ENCODE results near the gene STAT4.
"Not testable (repeated sequence)": the region's sequence is repeated elsewhere in the genome, so short reads cannot be mapped to it uniquely, and the experiment has no call there.

Gene STAT4

GRCh38 chr2:190996338-190996946 is 154.4 kb downstream of the STAT4 start:
- DNase-seq (ENCODE audit: low read depth in 2 of 2) = no peak

- not testable (repeated sequence) for DNase-seq (ENCODE audit: low read depth in 2 of 2)
Measured at GRCh38 chr2:190995315-190995714, 155.5 kb downstream of the STAT4 start.

GRCh38 chr2:190994148-190994547 is 156.6 kb downstream of the STAT4 start:
- no peak for DNase-seq (ENCODE audit: low read depth in 2 of 2)

- no peak for DNase-seq (ENCODE audit: low read depth in 2 of 2)
Measured at GRCh38 chr2:190993292-190993643, 157.5 kb downstream of the STAT4 start.

- DNase-seq (ENCODE audit: low read depth in 2 of 2) = no peak
Measured at GRCh38 chr2:190990132-190990531, 160.7 kb downstream of the STAT4 start.

- DNase-seq (ENCODE audit: low read depth in 2 of 2) = no peak
Measured at GRCh38 chr2:190988910-190989309, 161.9 kb downstream of the STAT4 start.

GRCh38 chr2:190987938-190988337 is 162.9 kb downstream of the STAT4 start:
- no peak for DNase-seq (ENCODE audit: low read depth in 2 of 2)

GRCh38 chr2:190987116-190987515 is 163.7 kb downstream of the STAT4 start:
- no peak for DNase-seq (ENCODE audit: low read depth in 2 of 2)

- DNase-seq (ENCODE audit: low read depth in 2 of 2) = no peak
Measured at GRCh38 chr2:190986221-190986953, 164.4 kb downstream of the STAT4 start.

- DNase-seq (ENCODE audit: low read depth in 2 of 2) = no peak
Measured at GRCh38 chr2:190984595-190984994, 166.2 kb downstream of the STAT4 start.

DNA sequence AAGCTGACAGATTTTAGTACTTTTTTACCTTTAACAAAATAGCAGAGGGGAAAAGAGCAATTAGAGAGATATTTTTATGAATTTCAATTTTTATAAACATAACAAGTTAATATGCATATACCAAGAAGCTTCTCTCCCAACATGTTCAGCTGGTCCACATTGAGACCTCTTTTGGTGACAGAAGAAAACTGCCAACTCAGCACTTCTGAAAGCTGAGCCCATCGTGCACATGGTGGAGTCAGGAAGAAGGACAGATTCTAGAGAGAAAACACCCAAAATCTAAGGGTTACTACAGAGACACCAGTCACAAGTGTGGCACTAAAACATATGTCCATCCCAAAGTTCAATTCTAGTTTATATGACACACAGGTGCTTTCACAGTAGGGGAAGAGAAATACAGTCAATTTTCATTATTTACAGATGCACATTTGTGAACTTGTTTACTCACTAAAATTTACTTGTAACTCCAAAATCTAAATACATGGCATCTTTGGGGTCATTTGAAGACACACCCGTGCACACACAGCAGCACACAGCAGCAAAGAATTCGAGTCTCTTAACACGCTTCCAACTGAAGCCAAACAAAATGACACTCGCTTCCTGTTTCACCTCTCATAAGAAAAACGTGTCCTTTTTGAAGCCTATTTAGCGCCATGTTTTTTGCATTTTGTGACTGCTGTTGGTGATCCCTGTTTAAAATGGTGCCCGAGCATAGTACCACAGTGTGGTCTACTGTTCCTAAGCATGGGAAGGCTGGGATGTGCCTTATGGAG is 168.3 kb downstream of the STAT4 start:
- DNase-seq (ENCODE audit: low read depth in 2 of 2) = no peak

DNA sequence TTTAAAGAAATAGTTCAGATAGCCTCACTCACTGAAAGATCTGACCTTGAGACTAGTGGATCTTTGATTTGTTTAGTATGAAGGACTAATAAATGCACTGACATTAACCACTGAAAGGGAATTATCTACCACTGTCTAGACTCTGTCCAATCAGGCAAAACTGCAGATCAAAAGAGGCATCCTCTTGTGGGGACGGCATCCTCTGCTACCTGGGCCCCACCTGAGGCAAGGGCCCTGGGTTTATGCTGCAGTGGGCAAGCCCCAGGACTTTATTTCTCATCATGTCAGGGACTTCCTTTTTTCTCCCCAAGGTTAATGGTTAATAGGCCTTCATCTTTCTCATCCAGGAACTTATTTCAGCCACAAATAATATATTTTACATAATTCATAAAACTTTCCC is 169.1 kb downstream of the STAT4 start:
- DNase-seq (ENCODE audit: low read depth in 2 of 2) = no peak

DNA sequence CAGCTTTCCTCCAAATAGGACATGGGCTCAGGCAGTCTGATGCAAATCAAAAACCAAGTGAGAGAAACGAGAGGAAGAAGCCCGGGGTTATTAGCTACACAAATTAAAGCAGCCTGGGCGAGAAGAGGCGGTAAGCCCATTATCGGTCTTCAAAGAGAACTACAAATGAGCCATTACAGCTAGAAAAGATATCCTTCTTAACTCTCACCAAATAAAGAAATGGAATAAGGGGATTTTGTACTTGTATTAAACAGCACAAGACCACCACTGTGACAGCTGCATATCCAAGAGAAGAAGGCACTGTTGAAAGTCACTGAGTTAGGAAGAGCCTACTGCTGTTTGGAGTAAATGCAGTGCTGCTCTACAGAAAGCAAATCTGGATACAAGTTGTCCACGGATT is 169.5 kb downstream of the STAT4 start:
- no peak for DNase-seq (ENCODE audit: low read depth in 2 of 2)

GRCh38 chr2:190980630-190981209 is 170.1 kb downstream of the STAT4 start:
- DNase-seq (ENCODE audit: low read depth in 2 of 2) = no peak

DNA sequence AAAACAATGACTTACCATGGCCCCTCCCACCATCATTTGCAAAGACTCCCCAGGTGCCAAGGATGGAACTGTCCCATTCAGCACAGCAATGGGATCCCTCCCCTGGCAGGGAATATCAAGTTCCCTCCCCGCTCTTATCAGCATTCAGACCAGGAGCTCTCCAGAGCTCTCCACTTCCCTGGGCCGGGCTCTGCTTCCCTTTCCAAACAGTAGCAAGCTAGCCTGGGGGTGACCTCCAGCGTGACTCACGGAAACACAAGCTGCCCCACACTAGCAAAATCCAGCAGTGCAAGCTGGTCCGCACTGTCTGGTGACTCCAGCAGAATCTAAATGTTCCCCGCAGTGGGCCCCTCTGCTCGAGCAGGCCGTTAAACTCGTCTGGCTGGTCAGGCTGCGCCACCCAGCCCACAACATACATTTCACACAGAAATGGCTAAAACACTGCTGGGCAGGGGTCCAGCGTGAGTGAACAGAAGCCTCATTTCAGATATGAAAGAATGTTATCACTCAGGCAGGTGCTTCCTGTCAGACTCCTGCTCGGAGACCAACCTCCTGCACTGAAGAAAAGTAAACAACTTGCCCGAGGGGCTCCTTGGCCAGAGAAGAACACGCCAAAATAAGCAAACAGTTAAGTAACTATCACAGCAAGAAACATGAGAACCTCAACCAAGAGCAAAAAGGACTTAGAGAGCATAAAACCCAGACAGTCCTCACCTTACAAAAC is 170.7 kb downstream of the STAT4 start:
- no peak for DNase-seq (ENCODE audit: low read depth in 2 of 2)
